ENCODE results near the gene PAM.

The PAM gene

DNA sequence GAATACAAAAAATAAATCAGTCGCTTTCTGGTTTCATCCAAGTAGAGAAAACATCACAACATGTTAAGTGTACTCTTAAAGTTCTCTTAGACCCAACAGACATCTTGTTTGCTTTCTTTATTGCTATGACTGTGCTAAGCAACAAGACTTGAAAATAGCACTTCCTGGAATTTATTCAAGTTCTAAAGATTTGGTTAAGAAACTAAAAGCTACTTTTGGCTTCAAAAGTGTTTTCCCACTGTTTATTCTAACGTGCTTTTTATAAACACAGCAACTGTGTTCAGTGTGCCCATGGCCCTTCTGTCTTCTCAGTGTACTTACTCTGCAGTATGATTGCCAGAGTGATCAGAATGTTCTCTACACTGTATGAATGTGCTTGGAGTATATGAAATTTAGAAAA, 255.1 kb downstream of the PAM start:
- no peak overlapping the region for H3K27ac Mint-ChIP-seq
- no peaks in the 10 kb centered on the region for H3K4me1 Mint-ChIP-seq
- H3K4me3 Mint-ChIP-seq = no peak overlapping the region
- H3K27me3 Mint-ChIP-seq (ENCODE audit: low read depth, poor library complexity) = no peaks in the 10 kb centered on the region
- H3K36me3 Mint-ChIP-seq (ENCODE audit: low read depth) = peaks cover 48% of the 10 kb centered on the region
- no peak for DNase-seq
- peaks cover 16% of the 10 kb centered on the region for H3K9me3 Mint-ChIP-seq
- TF ChIP-seq, protein P1, sequence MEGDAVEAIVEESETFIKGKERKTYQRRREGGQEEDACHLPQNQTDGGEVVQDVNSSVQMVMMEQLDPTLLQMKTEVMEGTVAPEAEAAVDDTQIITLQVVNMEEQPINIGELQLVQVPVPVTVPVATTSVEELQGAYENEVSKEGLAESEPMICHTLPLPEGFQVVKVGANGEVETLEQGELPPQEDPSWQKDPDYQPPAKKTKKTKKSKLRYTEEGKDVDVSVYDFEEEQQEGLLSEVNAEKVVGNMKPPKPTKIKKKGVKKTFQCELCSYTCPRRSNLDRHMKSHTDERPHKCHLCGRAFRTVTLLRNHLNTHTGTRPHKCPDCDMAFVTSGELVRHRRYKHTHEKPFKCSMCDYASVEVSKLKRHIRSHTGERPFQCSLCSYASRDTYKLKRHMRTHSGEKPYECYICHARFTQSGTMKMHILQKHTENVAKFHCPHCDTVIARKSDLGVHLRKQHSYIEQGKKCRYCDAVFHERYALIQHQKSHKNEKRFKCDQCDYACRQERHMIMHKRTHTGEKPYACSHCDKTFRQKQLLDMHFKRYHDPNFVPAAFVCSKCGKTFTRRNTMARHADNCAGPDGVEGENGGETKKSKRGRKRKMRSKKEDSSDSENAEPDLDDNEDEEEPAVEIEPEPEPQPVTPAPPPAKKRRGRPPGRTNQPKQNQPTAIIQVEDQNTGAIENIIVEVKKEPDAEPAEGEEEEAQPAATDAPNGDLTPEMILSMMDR (IDR thresholded peaks at IDR 0.05) = no peak

DNA sequence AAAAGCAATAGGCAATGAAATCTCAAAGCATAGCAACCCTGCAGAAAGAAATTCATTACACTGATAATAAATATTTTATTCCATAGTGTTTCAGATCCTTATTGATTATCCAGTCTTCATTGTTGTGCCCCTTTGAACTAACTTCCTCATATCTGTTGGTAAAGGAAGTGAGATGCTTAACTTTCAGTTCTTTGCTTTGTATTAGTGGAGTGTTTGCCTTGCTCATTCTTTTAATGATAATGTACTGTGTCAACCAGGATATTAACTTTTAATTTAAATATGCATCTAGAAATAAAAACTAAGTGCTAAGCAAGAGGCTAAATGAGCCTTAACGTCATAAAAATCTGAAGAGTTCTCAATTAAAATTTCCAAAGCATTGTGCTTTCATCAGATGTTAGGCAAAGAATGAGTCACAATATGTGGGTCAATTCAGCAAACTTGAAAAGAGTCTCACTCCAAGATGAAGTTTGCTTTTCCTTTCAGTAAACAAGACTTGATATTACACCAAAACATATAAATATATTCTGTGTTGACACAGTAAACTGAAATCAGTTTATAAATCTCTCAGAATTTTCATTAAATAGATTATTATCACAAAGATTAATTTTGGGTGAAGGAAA, 258.9 kb downstream of the PAM start:
- H3K27me3 Mint-ChIP-seq (ENCODE audit: low read depth, poor library complexity) = no peaks in the 10 kb centered on the region

DNA sequence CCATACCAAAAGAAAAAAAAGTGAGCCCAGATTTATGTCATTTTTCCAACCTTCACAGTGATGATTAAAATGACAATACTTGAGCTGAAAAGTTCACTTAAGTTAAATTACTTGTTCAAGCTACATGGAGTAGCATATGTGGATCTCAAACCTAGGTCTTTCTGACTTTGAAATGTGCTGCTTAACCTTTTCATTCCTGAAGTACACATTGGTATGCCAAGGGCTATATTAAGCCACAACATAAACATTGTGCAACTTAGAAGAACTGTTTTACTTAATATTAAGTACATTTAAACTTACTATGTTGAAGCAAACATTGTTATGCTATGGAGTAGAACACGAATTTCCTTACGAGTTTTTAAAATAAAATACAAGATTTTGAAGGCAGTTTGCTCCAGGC, 259.9 kb downstream of the PAM start:
- DNase-seq = no peak
- peaks cover 16% of the 10 kb centered on the region for H3K9me3 Mint-ChIP-seq
- H3K27ac Mint-ChIP-seq = no peak overlapping the region
- no peaks in the 10 kb centered on the region for H3K27me3 Mint-ChIP-seq (ENCODE audit: low read depth, poor library complexity)
- peaks cover 29% of the 10 kb centered on the region for H3K36me3 Mint-ChIP-seq (ENCODE audit: low read depth)
- no peak overlapping the region for H3K4me3 Mint-ChIP-seq
- TF ChIP-seq, protein P1 (IDR thresholded peaks at IDR 0.05) = no peak
- H3K4me1 Mint-ChIP-seq = no peaks in the 10 kb centered on the region

More for the DNA sequence above, 258.9 kb downstream of the PAM start:
- no peaks in the 10 kb centered on the region for H3K4me1 Mint-ChIP-seq
- no peak overlapping the region for H3K4me3 Mint-ChIP-seq
- H3K27ac Mint-ChIP-seq = no peak overlapping the region
- H3K9me3 Mint-ChIP-seq = peaks cover 16% of the 10 kb centered on the region
- H3K36me3 Mint-ChIP-seq (ENCODE audit: low read depth) = peaks cover 32% of the 10 kb centered on the region
- DNase-seq = no peak
- TF ChIP-seq, protein P1 (IDR thresholded peaks at IDR 0.05) = no peak

DNA sequence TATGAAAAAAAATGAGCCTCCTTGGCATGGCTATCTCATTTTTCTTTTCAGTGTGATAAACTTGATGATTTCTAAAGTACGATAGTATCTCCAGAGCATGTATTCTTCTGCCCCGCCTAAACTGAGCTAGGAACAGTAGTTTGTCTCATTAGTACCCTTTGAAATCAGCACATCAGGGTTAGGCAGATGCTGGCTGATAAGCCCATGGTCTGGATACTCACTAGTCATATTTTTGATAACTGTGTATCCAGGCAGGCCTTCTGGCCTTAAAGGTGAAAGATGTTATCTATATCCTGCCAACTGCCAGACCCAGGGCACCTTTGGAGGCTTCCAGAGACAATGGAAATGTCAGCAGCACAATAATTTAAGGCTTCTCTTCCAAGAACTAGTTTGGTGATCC, 261.1 kb downstream of the PAM start:
- TF ChIP-seq, protein P1 (IDR thresholded peaks at IDR 0.05) = no peak
- H3K4me3 Mint-ChIP-seq = no peak overlapping the region
- peaks cover 25% of the 10 kb centered on the region for H3K36me3 Mint-ChIP-seq (ENCODE audit: low read depth)
- DNase-seq = no peak
- no peak overlapping the region for H3K27ac Mint-ChIP-seq
- H3K4me1 Mint-ChIP-seq = no peaks in the 10 kb centered on the region
- H3K9me3 Mint-ChIP-seq = peaks cover 16% of the 10 kb centered on the region
- H3K27me3 Mint-ChIP-seq (ENCODE audit: low read depth, poor library complexity) = no peaks in the 10 kb centered on the region

DNA sequence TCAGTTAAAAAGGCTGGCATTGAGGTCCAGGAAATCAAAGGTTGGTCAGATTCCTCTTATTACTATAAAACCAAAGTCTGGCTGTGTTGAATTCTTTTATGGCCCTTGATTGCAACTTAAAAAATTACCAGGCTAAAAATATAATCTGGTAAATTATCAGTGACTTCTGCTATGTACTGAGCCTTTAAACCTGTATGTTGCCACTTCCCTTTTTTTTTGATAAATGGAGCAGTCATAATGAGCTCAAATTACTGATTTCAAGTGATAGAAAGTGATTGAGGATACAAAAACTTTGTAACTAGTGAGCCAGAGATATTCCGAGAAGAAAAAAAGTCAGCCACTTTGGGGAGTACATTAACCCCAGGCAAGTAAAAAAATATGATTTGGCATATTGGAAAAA, 264.7 kb downstream of the PAM start:
- Mint-ChIP-seq H3K4me1 (no peaks in the 10 kb centered on the region), H3K36me3 (ENCODE audit: low read depth) (peaks cover 8% of the 10 kb centered on the region), H3K27me3 (ENCODE audit: low read depth, poor library complexity) (no peaks in the 10 kb centered on the region), H3K9me3 (no peaks in the 10 kb centered on the region), H3K27ac (no peak overlapping the region), H3K4me3 (no peak overlapping the region)
- TF ChIP-seq, protein P1 (IDR thresholded peaks at IDR 0.05) = no peak
- no peak for DNase-seq

DNA sequence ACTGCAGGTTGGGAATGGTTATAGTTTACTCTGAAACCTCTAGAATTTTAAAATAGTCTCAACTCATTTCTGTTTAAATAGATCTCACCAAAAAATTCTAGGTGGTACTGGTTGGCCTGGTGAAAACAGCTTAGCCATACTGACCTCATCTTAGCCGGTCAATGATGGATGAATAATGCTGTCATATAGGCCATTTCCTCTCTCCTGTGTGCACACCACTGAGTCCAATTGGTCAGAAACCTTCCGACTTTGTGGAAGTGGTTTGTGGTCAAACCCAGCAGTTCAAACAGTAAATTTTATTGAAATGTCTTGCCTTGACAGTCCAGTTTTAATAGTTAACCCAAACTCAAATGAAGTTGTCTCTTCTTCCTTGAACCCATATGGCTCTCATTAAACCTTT, 266.2 kb downstream of the PAM start:
- Mint-ChIP-seq H3K4me1 (no peaks in the 10 kb centered on the region), H3K9me3 (no peaks in the 10 kb centered on the region), H3K4me3 (no peak overlapping the region), H3K27me3 (ENCODE audit: low read depth, poor library complexity) (no peaks in the 10 kb centered on the region), H3K36me3 (ENCODE audit: low read depth) (peaks cover 8% of the 10 kb centered on the region), H3K27ac (no peak overlapping the region)
- TF ChIP-seq, protein P1 (IDR thresholded peaks at IDR 0.05) = no peak
- no peak for DNase-seq

Data from nephron progenitor cell (in vitro differentiated cells).